Skeletal muscle tissue (tissue), 2 donors: Measurements from ENCODE around the gene RBM19. TPM values are rescaled to one million over a fixed set of nuclear protein-coding genes. Genes with fewer than 3 reads are reported as not detected.

Experiments used
- small RNA-seq: library from RNA; depleted of rRNA; stranded (forward); fragments of <200 nt; gene quantifications from one replicate; pipeline ENCODE3, GENCODE V24; 2014
- total RNA-seq: library from RNA; depleted of rRNA; stranded (reverse); fragments of >200 nt; gene quantifications from one replicate; pipeline ENCODE4 v1.2.3, GENCODE V29; 2014

Gene RBM19
- total RNA-seq, 1 donor from 2014 or later, result 12.5 TPM

Small RNAs within 50 kb of the gene (small RNA-seq; reads per million reads assigned to genes)
- gene DYNLL1P4, result not detected
